GM12878 (cell line): ENCODE data around the gene HOXA1. TPM values are rescaled to one million over a fixed set of nuclear protein-coding genes. Genes with fewer than 3 reads are reported as not detected.

Experiments
- ASH2L ChIP-seq: fragments of 300-600, 200-600 bp; sonication (generic); IDR thresholded peaks from 2 replicates; pipeline ENCODE4 v1.6.1; 2017; ENCODE audit warnings: low read depth, mild to moderate bottlenecking, borderline replicate concordance
- FOXM1 ChIP-seq: IDR thresholded peaks from 2 replicates; pipeline ENCODE4 v1.6.1; 2012; ENCODE audit warnings: low read depth, mild to moderate bottlenecking, inconsistent platforms, low read length, moderate library complexity
- NKRF ChIP-seq: fragments of 450-650 bp; conservative IDR thresholded peaks from 2 replicates; pipeline ENCODE4 v1.6.1; 2017; ENCODE audit warnings: mild to moderate bottlenecking, moderate library complexity
- PAX5 ChIP-seq: IDR thresholded peaks from 2 replicates; pipeline ENCODE4 v1.6.1; 2011; ENCODE audit warnings: low read depth, low read length, borderline replicate concordance
- SMARCA5 ChIP-seq: fragments of 450-650 bp; IDR thresholded peaks from 2 replicates; pipeline ENCODE4 v1.6.1; 2017; ENCODE audit warnings: mild to moderate bottlenecking
- TCF12 ChIP-seq: IDR thresholded peaks from 2 replicates; pipeline ENCODE4 v1.6.1; 2011; ENCODE audit warnings: low read depth, mild to moderate bottlenecking, low read length
- ZNF384 ChIP-seq: IDR thresholded peaks from 2 replicates; pipeline ENCODE4 v1.6.1; 2012; ENCODE audit warnings: low read depth, mild to moderate bottlenecking, low read length, improper control_type of control experiment, borderline replicate concordance
- polyA plus RNA-seq, 11 experiments: library from polyadenylated mRNA; depleted of rRNA in 4 of 11; unstranded in 6 of 11; stranded (reverse) in 5 of 11; fragments of >200 nt; fragmentation: Nextera tagmentation in 4 of 11; fragmentation: Illumina TruSeq in 1 of 11; extraction: Ambion mirVana in 4 of 11; extraction: Trizol in 1 of 11; gene quantifications; 1 replicate in 1 of 11; 2 replicates in 10 of 11; pipeline versions ENCODE4 v1.2.1 to v1.2.3, GENCODE V29; 2011 to 2016; ENCODE audit warnings: inconsistent platforms in 2 of 11, missing spikeins in 2 of 11, low read depth in 1 of 11
- total RNA-seq, 4 experiments: library from RNA; depleted of rRNA in 3 of 4; stranded (reverse); fragments of >200 nt in 3 of 4; fragmentation: Illumina TruSeq in 1 of 4; extraction: Trizol in 1 of 4; gene quantifications; 2 replicates each; pipeline versions ENCODE4 v1.2.1 to v1.2.3, GENCODE V29; 2013 to 2021
- TF ChIP-seq, protein P1 (sequence below): fragments of 450-650 bp; IDR thresholded peaks from 2 replicates; pipeline ENCODE4 v1.6.1; 2017; ENCODE audit warnings: antibody characterized with exemption, mild to moderate bottlenecking, moderate library complexity

Gene HOXA1
- total and polyA plus RNA-seq, 10 of the 15 experiments (the other 5 are each of a cell fraction or from before 2014, with no cell fraction given), result 0.06 to 1.7 (median 0.18) TPM; not detected in 3

DNA sequence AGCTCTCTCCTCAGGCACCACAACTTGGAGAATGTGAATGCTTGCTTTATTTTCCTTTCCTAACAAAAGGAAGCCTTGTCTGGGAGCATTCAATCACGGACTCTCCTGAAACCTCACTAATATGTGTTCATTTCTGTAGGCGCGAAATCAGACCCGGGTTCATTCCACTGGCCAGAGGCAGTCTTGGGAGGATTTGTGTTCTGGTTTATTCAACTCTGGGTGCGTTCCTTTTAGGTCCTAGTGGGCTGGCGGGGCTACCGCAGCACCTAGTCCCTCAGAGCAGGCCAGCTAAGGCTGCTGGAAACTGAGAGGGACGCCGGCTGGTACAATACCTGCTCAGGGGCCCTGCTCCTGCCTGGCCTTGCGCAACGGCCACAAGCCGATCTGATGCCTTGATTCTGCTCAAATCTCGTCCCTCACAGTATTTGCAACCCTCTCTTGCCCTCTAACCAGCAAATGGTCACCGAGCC is 27.2 kb upstream of the HOXA1 start (continued):
- TF ChIP-seq, protein P1, sequence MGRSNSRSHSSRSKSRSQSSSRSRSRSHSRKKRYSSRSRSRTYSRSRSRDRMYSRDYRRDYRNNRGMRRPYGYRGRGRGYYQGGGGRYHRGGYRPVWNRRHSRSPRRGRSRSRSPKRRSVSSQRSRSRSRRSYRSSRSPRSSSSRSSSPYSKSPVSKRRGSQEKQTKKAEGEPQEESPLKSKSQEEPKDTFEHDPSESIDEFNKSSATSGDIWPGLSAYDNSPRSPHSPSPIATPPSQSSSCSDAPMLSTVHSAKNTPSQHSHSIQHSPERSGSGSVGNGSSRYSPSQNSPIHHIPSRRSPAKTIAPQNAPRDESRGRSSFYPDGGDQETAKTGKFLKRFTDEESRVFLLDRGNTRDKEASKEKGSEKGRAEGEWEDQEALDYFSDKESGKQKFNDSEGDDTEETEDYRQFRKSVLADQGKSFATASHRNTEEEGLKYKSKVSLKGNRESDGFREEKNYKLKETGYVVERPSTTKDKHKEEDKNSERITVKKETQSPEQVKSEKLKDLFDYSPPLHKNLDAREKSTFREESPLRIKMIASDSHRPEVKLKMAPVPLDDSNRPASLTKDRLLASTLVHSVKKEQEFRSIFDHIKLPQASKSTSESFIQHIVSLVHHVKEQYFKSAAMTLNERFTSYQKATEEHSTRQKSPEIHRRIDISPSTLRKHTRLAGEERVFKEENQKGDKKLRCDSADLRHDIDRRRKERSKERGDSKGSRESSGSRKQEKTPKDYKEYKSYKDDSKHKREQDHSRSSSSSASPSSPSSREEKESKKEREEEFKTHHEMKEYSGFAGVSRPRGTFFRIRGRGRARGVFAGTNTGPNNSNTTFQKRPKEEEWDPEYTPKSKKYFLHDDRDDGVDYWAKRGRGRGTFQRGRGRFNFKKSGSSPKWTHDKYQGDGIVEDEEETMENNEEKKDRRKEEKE, result no peak
- TF ChIP-seq PAX5 (no peak), SMARCA5 (no peak), FOXM1 (no peak), ASH2L (no peak), TCF12 (no peak), NKRF (no peak), ZNF384 (no peak)
- TF ChIP-seq, all 136 proteins: peak for 0
